Mesenchymal stem cell (in vitro differentiated cells and primary cell): ENCODE data around the gene ARHGAP6.

ENCODE experiments used
- DNase-seq: peaks from one replicate; pipeline ENCODE4 v3.0.0-alpha.2; 2013
- H2AFZ ChIP-seq: one replicate; pipeline ENCODE4 v1.6.1; 2013; ENCODE audit warnings: low read depth, mild to moderate bottlenecking, control low read depth, inconsistent platforms, low read length, moderate library complexity
- H2AK5ac ChIP-seq: 2 replicates; pipeline ENCODE4 v1.6.1; 2013; ENCODE audit warnings: low read length, moderate library complexity, mild to moderate bottlenecking, inconsistent platforms; ENCODE audit not compliant: severe bottlenecking
- H2BK120ac ChIP-seq: one replicate; pipeline ENCODE4 v1.6.1; 2013; ENCODE audit warnings: low read depth, mild to moderate bottlenecking, inconsistent platforms, low read length, moderate library complexity
- H2BK12ac ChIP-seq, 2 experiments: one replicate each; pipeline ENCODE4 v1.6.1; 2013; ENCODE audit warnings: inconsistent platforms in 2 of 2, low read length in 2 of 2, mild to moderate bottlenecking in 2 of 2, moderate library complexity in 2 of 2, control low read depth in 1 of 2
- H2BK15ac ChIP-seq: one replicate; pipeline ENCODE4 v1.6.1; 2013; ENCODE audit warnings: mild to moderate bottlenecking, low read depth, inconsistent platforms; ENCODE audit not compliant: poor library complexity, severe bottlenecking
- H2BK5ac ChIP-seq: 2 replicates; pipeline ENCODE4 v1.6.1; 2013; ENCODE audit warnings: low read depth, mild to moderate bottlenecking, low read length, control low read depth, inconsistent platforms; ENCODE audit not compliant: poor library complexity, severe bottlenecking
- H3K14ac ChIP-seq, 2 experiments: one replicate each; pipeline ENCODE4 v1.6.1; 2013; ENCODE audit warnings: inconsistent platforms in 2 of 2, low read length in 2 of 2, control low read depth in 1 of 2, mild to moderate bottlenecking in 1 of 2, moderate library complexity in 1 of 2
- H3K18ac ChIP-seq, 2 experiments: one replicate each; pipeline ENCODE4 v1.6.1; 2013; ENCODE audit warnings: inconsistent platforms in 2 of 2, low read length in 2 of 2, control low read depth in 1 of 2, low read depth in 1 of 2, mild to moderate bottlenecking in 1 of 2
- H3K23ac ChIP-seq, 2 experiments: one replicate each; pipeline ENCODE4 v1.6.1; 2013; ENCODE audit warnings: inconsistent platforms in 2 of 2, low read length in 2 of 2, mild to moderate bottlenecking in 2 of 2, moderate library complexity in 2 of 2, control low read depth in 1 of 2
- H3K27ac ChIP-seq: 2 replicates; pipeline ENCODE4 v1.5.1; 2013; ENCODE audit warnings: mild to moderate bottlenecking, moderate library complexity, low read length, control low read depth, inconsistent platforms; ENCODE audit not compliant: poor library complexity, severe bottlenecking
- H3K27me3 ChIP-seq, 2 experiments: 2 replicates each; pipeline versions ENCODE4 v1.6.1 to v1.7.0; 2013; ENCODE audit warnings: low read length in 2 of 2, mild to moderate bottlenecking in 2 of 2, moderate library complexity in 2 of 2, control low read depth in 1 of 2, inconsistent platforms in 1 of 2; ENCODE audit not compliant: control insufficient read depth in 1 of 2, insufficient read depth in 1 of 2
- H3K36me3 ChIP-seq, 2 experiments: 2 replicates each; pipeline versions ENCODE4 v1.6.1 to v1.7.0; 2013; ENCODE audit warnings: low read length in 2 of 2, control low read depth in 1 of 2, inconsistent platforms in 1 of 2, low read depth in 1 of 2, mild to moderate bottlenecking in 1 of 2; ENCODE audit not compliant: insufficient read depth in 2 of 2, control insufficient read depth in 1 of 2
- H3K4ac ChIP-seq, 2 experiments: one replicate each; pipeline ENCODE4 v1.6.1; 2013; ENCODE audit warnings: inconsistent platforms in 2 of 2, low read length in 2 of 2, mild to moderate bottlenecking in 2 of 2, moderate library complexity in 2 of 2, control low read depth in 1 of 2, low read depth in 1 of 2
- H3K4me1 ChIP-seq: 2 replicates; pipeline ENCODE4 v1.6.1; 2013; ENCODE audit warnings: low read depth, low read length, control low read depth; ENCODE audit not compliant: control insufficient read depth, insufficient read depth
- H3K4me2 ChIP-seq: 2 replicates; pipeline ENCODE4 v1.6.1; 2013; ENCODE audit warnings: low read length, mild to moderate bottlenecking, inconsistent platforms; ENCODE audit not compliant: poor library complexity, severe bottlenecking
- H3K4me3 ChIP-seq, 2 experiments: 2 replicates each; pipeline versions ENCODE4 v1.5.1 to v1.7.0; 2013; ENCODE audit warnings: low read length in 2 of 2, mild to moderate bottlenecking in 2 of 2, control low read depth in 1 of 2, low read depth in 1 of 2; ENCODE audit not compliant: insufficient read depth in 1 of 2
- H3K79me1 ChIP-seq: replicated peaks from 2 replicates; pipeline ENCODE4 v1.6.1; 2013; ENCODE audit warnings: mild to moderate bottlenecking, control low read depth, low read length, inconsistent platforms; ENCODE audit not compliant: poor library complexity, severe bottlenecking
- H3K9ac ChIP-seq: 2 replicates; pipeline ENCODE4 v1.7.0; 2013; ENCODE audit warnings: mild to moderate bottlenecking, low read length, moderate library complexity
- H3K9me3 ChIP-seq: 2 replicates; pipeline ENCODE4 v1.7.0; 2013; ENCODE audit warnings: mild to moderate bottlenecking, low read length; ENCODE audit not compliant: control insufficient read depth
- H4K8ac ChIP-seq: one replicate; pipeline ENCODE4 v1.6.1; 2013; ENCODE audit warnings: inconsistent platforms, mild to moderate bottlenecking, low read length, moderate library complexity
- H4K91ac ChIP-seq: one replicate; pipeline ENCODE4 v1.6.1; 2013; ENCODE audit warnings: mild to moderate bottlenecking, low read length, inconsistent platforms
- WGBS: methylation state at CpG from one replicate; pipeline ENCODE4 v1.1.7; 2013; ENCODE audit warnings: mixed read lengths; 5-methylcytosine and 5-hydroxymethylcytosine counted together

ARHGAP6 gene

DNA sequence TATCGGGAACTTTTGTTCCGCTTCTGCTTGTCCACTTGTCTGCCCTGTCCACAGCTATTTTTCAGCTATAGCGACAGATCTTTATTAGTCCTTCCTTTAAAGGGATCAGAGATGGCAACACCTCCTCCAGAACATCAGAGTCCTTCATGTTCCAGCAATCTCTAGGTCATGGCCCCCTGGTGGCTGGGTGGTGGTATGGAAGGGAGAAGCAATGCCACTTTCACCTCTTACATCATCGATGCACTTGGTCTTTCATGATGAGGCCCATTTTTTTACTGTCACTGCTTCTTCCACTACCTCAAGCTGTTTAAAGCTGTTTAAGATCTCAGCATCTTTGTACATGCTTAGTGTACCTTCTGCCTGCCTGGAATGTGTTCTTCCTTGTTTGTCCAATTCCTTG lies 106.7 kb downstream of the ARHGAP6 start:
- Histone ChIP-seq H3K27ac (no peak overlapping the region), H2BK12ac (no peak overlapping the region), H3K9ac (no peak overlapping the region), H3K4me3 (no peak overlapping the region), H3K23ac (no peak overlapping the region), H2BK15ac (no peak overlapping the region), H3K4me1 (no peaks in the 10 kb centered on the region), H2BK5ac (no peak overlapping the region), H3K4ac (no peak overlapping the region), H3K18ac (no peak overlapping the region), H3K27me3 (no peaks in the 10 kb centered on the region), H3K36me3 (no peaks in the 10 kb centered on the region), H4K8ac (no peak overlapping the region), H3K14ac (no peak overlapping the region), H3K4me2 (no peak overlapping the region), H4K91ac (no peak overlapping the region), H3K9me3 (no peaks in the 10 kb centered on the region), H2BK120ac (no peak overlapping the region), H2AK5ac (no peak overlapping the region), H2AFZ (no peak overlapping the region), H3K79me1 (no peaks in the 10 kb centered on the region)
- 100% methylated on average over 3 of the region's 4 CpGs for WGBS
- DNase-seq: peak; percentile 6

DNA sequence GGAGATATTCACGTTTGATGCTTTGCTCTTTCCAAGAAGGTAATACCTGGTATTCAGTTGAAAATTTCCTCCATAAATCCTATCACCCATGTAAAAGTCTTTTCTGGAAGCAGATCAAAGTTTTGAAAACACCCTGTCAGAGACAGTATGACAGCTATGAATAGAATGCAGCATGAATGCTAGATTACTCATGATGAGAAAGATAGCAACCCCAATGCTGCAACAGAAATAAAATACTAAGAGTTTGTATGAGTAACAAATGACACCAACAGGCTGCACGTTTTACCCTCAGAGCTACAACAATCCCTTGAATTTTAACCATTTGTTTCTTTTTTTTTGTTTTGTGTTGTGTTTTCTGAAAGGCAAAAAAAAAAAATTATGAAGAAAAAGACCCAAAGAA lies 108.6 kb downstream of the ARHGAP6 start:
- Histone ChIP-seq H3K27ac (no peak overlapping the region), H3K9ac (peak overlapping the region; percentile 6), H3K23ac (no peak overlapping the region), H3K27me3 (no peaks in the 10 kb centered on the region), H3K14ac (no peak overlapping the region), H2BK120ac (no peak overlapping the region), H3K36me3 (no peaks in the 10 kb centered on the region), H4K91ac (no peak overlapping the region), H2BK5ac (no peak overlapping the region), H3K4me3 (no peak overlapping the region), H3K9me3 (no peaks in the 10 kb centered on the region), H3K4me1 (no peaks in the 10 kb centered on the region), H3K79me1 (no peaks in the 10 kb centered on the region), H3K18ac (no peak overlapping the region), H2AK5ac (no peak overlapping the region), H2BK12ac (no peak overlapping the region), H2BK15ac (no peak overlapping the region), H3K4ac (no peak overlapping the region), H4K8ac (no peak overlapping the region), H3K4me2 (no peak overlapping the region), H2AFZ (no peak overlapping the region)
- DNase-seq: peak; percentile 17
- no CpG with 5 or more reads among the region's 2 CpGs for WGBS

DNA sequence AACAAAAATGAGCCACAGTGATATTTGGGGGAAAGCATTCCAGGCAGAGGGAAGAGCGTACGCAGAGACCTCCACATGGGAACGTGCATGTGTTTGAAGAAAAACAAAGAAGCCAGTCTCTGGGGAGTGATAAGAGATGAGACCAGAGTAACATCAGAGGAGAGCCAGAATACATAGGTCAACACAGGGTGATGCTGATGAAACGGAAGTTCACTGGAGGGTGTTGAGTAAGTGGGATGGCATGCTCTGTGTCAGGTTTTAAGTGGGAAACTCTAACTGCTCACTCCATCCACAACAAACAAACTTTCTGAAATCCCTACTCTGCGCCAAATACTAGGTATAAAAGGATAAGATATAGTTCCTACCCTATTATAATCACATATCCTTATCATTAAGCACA lies 110.0 kb downstream of the ARHGAP6 start:
- Histone ChIP-seq H3K4me2 (no peak overlapping the region), H3K36me3 (no peaks in the 10 kb centered on the region), H3K4me3 (no peak overlapping the region), H2AFZ (no peak overlapping the region), H3K4me1 (no peaks in the 10 kb centered on the region), H2BK12ac (no peak overlapping the region), H2BK120ac (no peak overlapping the region), H2BK5ac (no peak overlapping the region), H3K27me3 (no peaks in the 10 kb centered on the region), H3K23ac (no peak overlapping the region), H4K91ac (no peak overlapping the region), H3K4ac (no peak overlapping the region), H3K9me3 (no peaks in the 10 kb centered on the region), H3K79me1 (no peaks in the 10 kb centered on the region), H2AK5ac (no peak overlapping the region), H4K8ac (no peak overlapping the region), H3K14ac (no peak overlapping the region), H3K27ac (no peak overlapping the region), H2BK15ac (no peak overlapping the region), H3K18ac (no peak overlapping the region), H3K9ac (no peak overlapping the region)
- DNase-seq: peak; percentile 2
- WGBS: 41% methylated on average over 4 of the region's 5 CpGs

DNA sequence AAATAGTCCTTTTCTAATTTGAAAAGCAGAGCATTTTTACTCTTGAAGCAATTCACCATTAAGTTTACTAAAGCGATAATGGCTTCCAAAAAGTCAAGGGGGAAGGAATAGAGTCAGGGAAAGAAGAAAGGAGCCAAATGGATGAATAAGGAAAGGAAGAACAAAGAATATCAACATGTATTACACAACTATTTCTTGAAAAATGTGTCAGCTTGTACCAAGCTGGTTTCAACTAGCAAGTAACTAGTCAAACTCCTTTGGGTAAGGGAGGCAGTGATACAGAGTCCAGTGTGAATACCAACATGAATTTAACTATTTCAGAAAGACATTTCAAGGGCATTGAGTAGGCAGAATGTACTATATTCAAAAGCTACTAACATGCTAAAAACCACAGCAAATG lies 112.1 kb downstream of the ARHGAP6 start:
- H2AK5ac ChIP-seq: no peak overlapping the region
- H3K27me3 ChIP-seq: no peaks in the 10 kb centered on the region
- no peak overlapping the region for H2BK12ac ChIP-seq
- no peak overlapping the region for H4K8ac ChIP-seq
- H3K36me3 ChIP-seq: no peaks in the 10 kb centered on the region
- DNase-seq: no peak
- H3K9ac ChIP-seq: peak overlapping the region; percentile 11
- H3K4ac ChIP-seq: no peak overlapping the region
- no peak overlapping the region for H2AFZ ChIP-seq
- no peaks in the 10 kb centered on the region for H3K9me3 ChIP-seq
- no peak overlapping the region for H3K27ac ChIP-seq
- no peak overlapping the region for H2BK120ac ChIP-seq
- no peak overlapping the region for H3K4me3 ChIP-seq
- H3K4me1 ChIP-seq: no peaks in the 10 kb centered on the region
- no peak overlapping the region for H3K23ac ChIP-seq
- no peak overlapping the region for H3K14ac ChIP-seq
- no peak overlapping the region for H2BK5ac ChIP-seq
- no peak overlapping the region for H4K91ac ChIP-seq
- H2BK15ac ChIP-seq: no peak overlapping the region
- no peak overlapping the region for H3K4me2 ChIP-seq
- H3K18ac ChIP-seq: no peak overlapping the region
- no peaks in the 10 kb centered on the region for H3K79me1 ChIP-seq
- WGBS: no CpG with 5 or more reads among the region's 1 CpG
